HepG2 (cell line): ENCODE measurements around the gene KRT79. TPM values are rescaled to one million over a fixed set of nuclear protein-coding genes. Genes with fewer than 3 reads are reported as not detected.

Experiments
- ATAC-seq: fragments of 200-7000 bp; cut with Tn5 transposase; 3 replicates; pipeline ENCODE4 v1.9.1; 2020; ENCODE audit warnings: mild to moderate bottlenecking, moderate library complexity
- BruUV-seq: library from RNA; stranded (reverse); fragments of 400-500 nt; replicated peaks from 2 replicates; lab custom pipeline; 2021; lab: Mats Ljungman, UMichigan
- CTCF ChIA-PET: fragments of 300-600 bp; formaldehyde crosslinking; extraction: SDS; loops from one replicate; lab custom pipeline; 2021; ENCODE audit warnings: low total read pairs, inconsistent platforms, low intra/inter-chr PET ratio; lab: Yijun Ruan, JAX
- POLR2A ChIA-PET: fragments of 350-600 bp; sonication (Branson Sonifier 250); formaldehyde crosslinking; loops from one replicate; lab custom pipeline; 2020; ENCODE audit warnings: antibody characterized with exemption, inconsistent platforms; lab: Yijun Ruan, JAX
- DNase-seq: peaks from one replicate; pipeline ENCODE4 v3.0.0-alpha.2; 2015; ENCODE audit warnings: low spot score
- FAIRE-seq: peaks from 3 replicates; lab custom pipeline; 2011; peaks lifted over from hg19 to GRCh38; lab: Jason Lieb, UNC
- H2AFZ ChIP-seq: one replicate; pipeline ENCODE4 v1.6.1; 2011; ENCODE audit warnings: low read length, inconsistent platforms
- H3K27ac ChIP-seq: fragments of 300-600 bp; 3 replicates; pipeline ENCODE4 v1.8.0; 2011; ENCODE audit warnings: mixed run types, mild to moderate bottlenecking, mixed read lengths, low read length, inconsistent platforms; ENCODE audit not compliant: insufficient read depth; ENCODE audit errors: extremely low read length
- H3K27me3 ChIP-seq, 2 experiments: fragments of 200-600 bp in 1 of 2; 2 replicates in 1 of 2; 3 replicates in 1 of 2; pipeline versions ENCODE4 v1.6.0 to v1.8.0; 2011; ENCODE audit warnings: low read length in 2 of 2, mild to moderate bottlenecking in 2 of 2, moderate library complexity in 2 of 2, inconsistent platforms in 1 of 2; ENCODE audit not compliant: insufficient read depth in 2 of 2, control insufficient read depth in 1 of 2
- H3K36me3 ChIP-seq, 2 experiments: fragments of 200-600 bp in 1 of 2; replicated peaks in 1 of 2; 2 replicates in 1 of 2; 3 replicates in 1 of 2; pipeline versions ENCODE4 v1.5.1 to v1.8.0; 2011; ENCODE audit warnings: low read length in 2 of 2, inconsistent platforms in 1 of 2; ENCODE audit not compliant: insufficient read depth in 2 of 2, control insufficient read depth in 1 of 2
- H3K4me1 ChIP-seq: 2 replicates; pipeline ENCODE4 v1.5.1; 2012; ENCODE audit warnings: low read length, inconsistent platforms; ENCODE audit not compliant: insufficient read depth
- H3K4me2 ChIP-seq: 2 replicates; pipeline ENCODE4 v1.6.0; 2011; ENCODE audit warnings: low read depth, low read length, inconsistent platforms
- H3K4me3 ChIP-seq, 3 experiments: fragments of 200-600 bp in 1 of 3; sonication (generic), shearing (Covaris generic) in 1 of 3; replicated peaks in 1 of 3; 2 replicates each; pipeline ENCODE4 v1.5.1; 2011 to 2016; ENCODE audit warnings: low read length in 3 of 3, inconsistent platforms in 2 of 3, low read depth in 2 of 3, mild to moderate bottlenecking in 2 of 3, control low read depth in 1 of 3, mixed read lengths in 1 of 3; ENCODE audit not compliant: insufficient read depth in 1 of 3
- H3K79me2 ChIP-seq: one replicate; pipeline ENCODE4 v1.6.1; 2011; ENCODE audit warnings: low read length, inconsistent platforms; ENCODE audit not compliant: insufficient read depth
- H3K9ac ChIP-seq: 2 replicates; pipeline ENCODE4 v1.6.0; 2011; ENCODE audit warnings: mild to moderate bottlenecking, low read depth, low read length, inconsistent platforms; ENCODE audit not compliant: insufficient read depth
- H3K9me3 ChIP-seq: 2 replicates; pipeline ENCODE4 v1.5.1; 2012; ENCODE audit warnings: mild to moderate bottlenecking, low read length
- H4K20me1 ChIP-seq: 2 replicates; pipeline ENCODE4 v1.6.0; 2011; ENCODE audit warnings: inconsistent platforms, mild to moderate bottlenecking, low read length, moderate library complexity; ENCODE audit not compliant: insufficient read depth
- BCL3 ChIP-seq: sonication (generic); formaldehyde crosslinking; IDR thresholded peaks from 2 replicates; pipeline ENCODE4 v1.5.1; 2020; ENCODE audit warnings: mild to moderate bottlenecking, missing genetic modification reagents, moderate library complexity
- CCDC6 ChIP-seq: sonication (generic); formaldehyde crosslinking; IDR thresholded peaks from 2 replicates; pipeline ENCODE4 v1.8.1; 2022; ENCODE audit warnings: mild to moderate bottlenecking, missing genetic modification reagents, moderate library complexity
- POLR2G ChIP-seq: fragments of 200-400 bp; formaldehyde crosslinking; IDR thresholded peaks from 2 replicates; pipeline ENCODE4 v1.6.1; 2018; ENCODE audit warnings: mild to moderate bottlenecking, low read depth, low read length, moderate library complexity
- WGBS: methylation state at CpG from one replicate; pipeline ENCODE4 v1.1.6; 2017; ENCODE audit warnings: low lambda C conversion rate; 5-methylcytosine and 5-hydroxymethylcytosine counted together
- in situ Hi-C: cut with HindIII; loops from 2 replicates; pipeline ENCODE4 v1.10.0; 2017; ENCODE audit warnings: low pct_unique_long_range_greater_than_20kb; ENCODE audit not compliant: extremely low pct_ligation_motif_present
- intact Hi-C: fragments of 100-400 bp; cut with micrococcal nuclease; formaldehyde crosslinking; loops from one replicate; pipeline ENCODE4 v1.10.0; 2022; ENCODE audit not compliant: unreplicated experiment
- polyA plus RNA-seq, 8 experiments: library from polyadenylated mRNA; depleted of rRNA in 3 of 8; stranded (reverse) in 7 of 8; unstranded in 1 of 8; fragments of >200 nt; fragmentation: Illumina TruSeq in 4 of 8; extraction: Trizol in 4 of 8; gene quantifications; 2 replicates each; pipeline versions ENCODE4 v1.2.1 to v1.2.3, GENCODE V29; 2011 to 2016; ENCODE audit warnings: low read depth in 4 of 8, missing spikeins in 1 of 8, mixed read lengths in 1 of 8; ENCODE audit not compliant: insufficient read depth in 1 of 8
- total RNA-seq, 5 experiments: library from RNA; depleted of rRNA; stranded (reverse); fragments of >200 nt; fragmentation: Illumina TruSeq; extraction: Trizol; gene quantifications; 2 replicates each; pipeline ENCODE4 v1.2.3, GENCODE V29; 2016; ENCODE audit warnings: low read depth in 1 of 5
- TF ChIP-seq, protein P1 (sequence below): sonication (generic); formaldehyde crosslinking; IDR thresholded peaks from 2 replicates; pipeline ENCODE4 v1.4.0; 2020; ENCODE audit warnings: mild to moderate bottlenecking, missing genetic modification reagents
- TF ChIP-seq, protein P2 (sequence below): sonication (generic); formaldehyde crosslinking; IDR thresholded peaks from 2 replicates; pipeline ENCODE4 v1.4.0; 2020; ENCODE audit warnings: missing genetic modification reagents

KRT79 gene
- total and polyA plus RNA-seq, 2 of the 13 experiments (the other 11 are each of a cell fraction or from before 2014, with no cell fraction given), result 0.09 TPM; not detected in 1

GRCh38 chr12:52784909-52785308 lies 49.2 kb downstream of the KRT79 start:
- no peaks in the 10 kb centered on the region for H3K79me2 ChIP-seq
- FAIRE-seq (no peak), ATAC-seq (no peak), DNase-seq (no peak)
- no peak overlapping the region for H3K4me3 ChIP-seq
- TF ChIP-seq, protein P1, sequence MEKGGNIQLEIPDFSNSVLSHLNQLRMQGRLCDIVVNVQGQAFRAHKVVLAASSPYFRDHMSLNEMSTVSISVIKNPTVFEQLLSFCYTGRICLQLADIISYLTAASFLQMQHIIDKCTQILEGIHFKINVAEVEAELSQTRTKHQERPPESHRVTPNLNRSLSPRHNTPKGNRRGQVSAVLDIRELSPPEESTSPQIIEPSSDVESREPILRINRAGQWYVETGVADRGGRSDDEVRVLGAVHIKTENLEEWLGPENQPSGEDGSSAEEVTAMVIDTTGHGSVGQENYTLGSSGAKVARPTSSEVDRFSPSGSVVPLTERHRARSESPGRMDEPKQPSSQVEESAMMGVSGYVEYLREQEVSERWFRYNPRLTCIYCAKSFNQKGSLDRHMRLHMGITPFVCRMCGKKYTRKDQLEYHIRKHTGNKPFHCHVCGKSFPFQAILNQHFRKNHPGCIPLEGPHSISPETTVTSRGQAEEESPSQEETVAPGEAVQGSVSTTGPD (CRISPR knock-in tag), result no peak
- TF ChIP-seq BCL3 (CRISPR knock-in tag) (no peak), CCDC6 (CRISPR knock-in tag) (no peak), POLR2G (no peak)
- TF ChIP-seq, protein P2, sequence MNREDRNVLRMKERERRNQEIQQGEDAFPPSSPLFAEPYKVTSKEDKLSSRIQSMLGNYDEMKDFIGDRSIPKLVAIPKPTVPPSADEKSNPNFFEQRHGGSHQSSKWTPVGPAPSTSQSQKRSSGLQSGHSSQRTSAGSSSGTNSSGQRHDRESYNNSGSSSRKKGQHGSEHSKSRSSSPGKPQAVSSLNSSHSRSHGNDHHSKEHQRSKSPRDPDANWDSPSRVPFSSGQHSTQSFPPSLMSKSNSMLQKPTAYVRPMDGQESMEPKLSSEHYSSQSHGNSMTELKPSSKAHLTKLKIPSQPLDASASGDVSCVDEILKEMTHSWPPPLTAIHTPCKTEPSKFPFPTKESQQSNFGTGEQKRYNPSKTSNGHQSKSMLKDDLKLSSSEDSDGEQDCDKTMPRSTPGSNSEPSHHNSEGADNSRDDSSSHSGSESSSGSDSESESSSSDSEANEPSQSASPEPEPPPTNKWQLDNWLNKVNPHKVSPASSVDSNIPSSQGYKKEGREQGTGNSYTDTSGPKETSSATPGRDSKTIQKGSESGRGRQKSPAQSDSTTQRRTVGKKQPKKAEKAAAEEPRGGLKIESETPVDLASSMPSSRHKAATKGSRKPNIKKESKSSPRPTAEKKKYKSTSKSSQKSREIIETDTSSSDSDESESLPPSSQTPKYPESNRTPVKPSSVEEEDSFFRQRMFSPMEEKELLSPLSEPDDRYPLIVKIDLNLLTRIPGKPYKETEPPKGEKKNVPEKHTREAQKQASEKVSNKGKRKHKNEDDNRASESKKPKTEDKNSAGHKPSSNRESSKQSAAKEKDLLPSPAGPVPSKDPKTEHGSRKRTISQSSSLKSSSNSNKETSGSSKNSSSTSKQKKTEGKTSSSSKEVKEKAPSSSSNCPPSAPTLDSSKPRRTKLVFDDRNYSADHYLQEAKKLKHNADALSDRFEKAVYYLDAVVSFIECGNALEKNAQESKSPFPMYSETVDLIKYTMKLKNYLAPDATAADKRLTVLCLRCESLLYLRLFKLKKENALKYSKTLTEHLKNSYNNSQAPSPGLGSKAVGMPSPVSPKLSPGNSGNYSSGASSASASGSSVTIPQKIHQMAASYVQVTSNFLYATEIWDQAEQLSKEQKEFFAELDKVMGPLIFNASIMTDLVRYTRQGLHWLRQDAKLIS (CRISPR knock-in tag), result no peak
- WGBS, result 0% methylated on average over 2 of the region's 3 CpGs
- H3K4me1 ChIP-seq, result no peaks in the 10 kb centered on the region
- H3K9me3 ChIP-seq, result no peaks in the 10 kb centered on the region
- ChIA-PET POLR2A (no interaction called here), CTCF (no interaction called here)
- in situ Hi-C loops (no loop called here), intact Hi-C loops (no loop called here)
- H3K27ac ChIP-seq, result no peak overlapping the region
- H3K4me2 ChIP-seq, result no peak overlapping the region
- no peak overlapping the region for H2AFZ ChIP-seq
- peaks cover 0 to 24% of the 10 kb centered on the region in 2 experiments; a peak in 3 of 5 replicates for H3K27me3 ChIP-seq
- no peaks in the 10 kb centered on the region for H4K20me1 ChIP-seq
- no TSS peak for BruUV-seq
- H3K9ac ChIP-seq, result no peak overlapping the region
- H3K36me3 ChIP-seq, result no peaks in the 10 kb centered on the region
